ACC112 (cell line): ENCODE results near the gene EIF2S2.
A peak's percentile ranks its signal among the peaks of the same experiment; 100 is the strongest.

Source experiments
- H2AFZ ChIP-seq: fragments of 200-600 bp; sonication (generic); one replicate; pipeline ENCODE4 v1.6.0; 2017; ENCODE audit warnings: antibody characterized with exemption, low read length; ENCODE audit not compliant: unreplicated experiment
- H3K27ac ChIP-seq: fragments of 200-600 bp; sonication (generic); 2 replicates; pipeline ENCODE4 v1.5.1; 2014; ENCODE audit warnings: low read depth, mild to moderate bottlenecking, antibody characterized with exemption, low read length, moderate library complexity
- H3K27me3 ChIP-seq: fragments of 200-600 bp; sonication (generic); 2 replicates; pipeline ENCODE4 v1.6.1; 2014; ENCODE audit warnings: mild to moderate bottlenecking, antibody characterized with exemption, low read length, moderate library complexity, mixed read lengths; ENCODE audit not compliant: insufficient read depth
- H3K36me3 ChIP-seq: fragments of 200-600 bp; sonication (generic); 2 replicates; pipeline ENCODE4 v1.6.1; 2016; ENCODE audit warnings: mild to moderate bottlenecking, antibody characterized with exemption, low read length, moderate library complexity, mixed read lengths; ENCODE audit not compliant: insufficient read depth
- H3K4me1 ChIP-seq: fragments of 200-600 bp; sonication (generic); one replicate; pipeline ENCODE4 v1.6.1; 2016; ENCODE audit warnings: low read length, mixed read lengths; ENCODE audit not compliant: insufficient read depth, unreplicated experiment, control insufficient read depth
- H3K4me3 ChIP-seq: fragments of 200-600 bp; sonication (generic); 2 replicates; pipeline ENCODE4 v1.5.1; 2014; ENCODE audit warnings: mild to moderate bottlenecking, low read depth, low read length
- H3K79me2 ChIP-seq: fragments of 200-600 bp; sonication (generic); one replicate; pipeline ENCODE4 v1.6.0; 2016; ENCODE audit warnings: low read length; ENCODE audit not compliant: control insufficient read depth, unreplicated experiment, insufficient read depth

EIF2S2 gene

DNA sequence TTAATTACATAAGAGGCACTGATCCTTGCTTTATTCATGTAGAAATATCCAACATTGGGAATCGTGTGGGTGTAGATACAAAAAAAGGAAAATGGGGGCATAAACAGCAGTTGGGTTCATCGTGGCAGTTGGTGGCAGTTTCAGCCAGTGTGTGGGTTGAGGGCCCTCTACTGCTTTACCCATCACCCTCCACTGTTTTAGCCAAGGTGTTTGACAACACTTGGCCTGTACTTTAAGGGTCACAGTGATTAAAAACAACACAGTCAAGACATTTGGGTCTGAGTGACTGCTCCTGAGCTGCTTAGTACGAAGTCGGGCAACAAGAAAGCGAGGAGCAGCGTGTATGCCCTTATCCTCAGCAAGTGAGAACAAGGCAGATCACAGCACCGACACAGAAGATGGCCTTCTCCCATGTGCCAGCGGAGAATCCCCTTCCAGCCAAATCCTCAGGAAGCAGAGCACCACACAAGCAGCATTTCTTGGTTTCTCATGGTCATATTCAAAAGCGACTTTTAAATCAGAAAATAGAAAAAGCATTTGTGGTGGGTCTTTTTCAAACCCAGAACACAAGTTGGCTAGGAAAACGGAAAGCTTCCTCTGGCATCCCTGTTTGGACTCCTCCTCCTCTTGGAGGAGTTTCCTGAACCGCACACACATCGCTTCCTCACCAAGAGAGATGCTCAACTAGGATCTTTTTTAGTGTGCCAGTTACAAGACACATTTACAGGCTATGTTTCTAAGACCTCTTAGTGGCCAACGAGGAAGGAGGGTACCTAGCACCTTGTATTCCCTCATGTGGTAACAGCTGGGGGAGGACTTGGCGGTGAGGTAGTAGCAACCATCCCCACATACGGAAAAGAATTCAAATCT lies 23.5 kb downstream of the EIF2S2 start:
- no peak overlapping the region for H3K4me3 ChIP-seq
- no peaks in the 10 kb centered on the region for H3K27me3 ChIP-seq
- peaks cover 4% of the 10 kb centered on the region for H3K4me1 ChIP-seq
- H2AFZ ChIP-seq = no peak overlapping the region
- H3K36me3 ChIP-seq = peaks cover 36% of the 10 kb centered on the region
- no peaks in the 10 kb centered on the region for H3K79me2 ChIP-seq
- no peak overlapping the region for H3K27ac ChIP-seq

DNA sequence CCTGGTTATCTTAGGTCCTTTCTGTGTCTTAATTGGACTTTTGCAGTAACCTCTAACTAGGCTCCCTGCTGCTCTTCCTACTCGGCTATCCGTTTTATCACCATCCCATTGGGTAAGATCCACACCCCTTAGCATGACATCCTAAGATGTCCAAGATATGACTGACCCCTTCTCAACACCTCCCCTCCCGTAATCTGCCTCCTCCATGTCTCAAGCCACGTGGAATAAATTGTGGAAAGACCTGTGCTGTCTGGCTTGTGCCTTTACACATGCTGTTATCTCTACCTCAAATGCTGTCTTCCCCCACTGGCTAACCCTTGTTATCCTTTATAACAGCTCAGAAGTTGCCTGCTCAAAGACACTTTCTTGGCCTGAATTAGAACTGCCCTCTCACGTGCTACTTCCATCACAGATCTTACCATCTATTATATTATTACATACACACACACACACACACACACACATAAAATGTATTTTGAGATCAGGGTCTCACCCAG lies 26.5 kb downstream of the EIF2S2 start:
- Histone ChIP-seq H3K4me3 (no peak overlapping the region), H3K4me1 (peaks cover 20% of the 10 kb centered on the region), H2AFZ (no peak overlapping the region), H3K79me2 (no peaks in the 10 kb centered on the region), H3K36me3 (peaks cover 27% of the 10 kb centered on the region), H3K27ac (no peak overlapping the region), H3K27me3 (no peaks in the 10 kb centered on the region)

GRCh38 chr20:34084227-34084923 lies 27.7 kb downstream of the EIF2S2 start:
- H3K27ac ChIP-seq = peak overlapping the region; percentile 44; the same call in 1 of the 2 replicates
- H3K36me3 ChIP-seq = peaks cover 20% of the 10 kb centered on the region; the same call in 1 of the 2 replicates

GRCh38 chr20:34083781-34084180 lies 28.3 kb downstream of the EIF2S2 start:
- peaks cover 20% of the 10 kb centered on the region for H3K4me1 ChIP-seq
- H3K27me3 ChIP-seq = no peaks in the 10 kb centered on the region
- no peak overlapping the region for H2AFZ ChIP-seq
- H3K79me2 ChIP-seq = no peaks in the 10 kb centered on the region
- H3K27ac ChIP-seq = peak overlapping the region; percentile 44; the same call in 1 of the 2 replicates
- H3K36me3 ChIP-seq = peaks cover 14% of the 10 kb centered on the region; the same call in 1 of the 2 replicates
- H3K4me3 ChIP-seq = no peak overlapping the region

More at GRCh38 chr20:34084227-34084923, 27.7 kb downstream of the EIF2S2 start:
- Histone ChIP-seq H3K4me1 (peaks cover 20% of the 10 kb centered on the region), H3K79me2 (no peaks in the 10 kb centered on the region), H3K27me3 (no peaks in the 10 kb centered on the region), H3K4me3 (no peak overlapping the region), H2AFZ (no peak overlapping the region)

DNA sequence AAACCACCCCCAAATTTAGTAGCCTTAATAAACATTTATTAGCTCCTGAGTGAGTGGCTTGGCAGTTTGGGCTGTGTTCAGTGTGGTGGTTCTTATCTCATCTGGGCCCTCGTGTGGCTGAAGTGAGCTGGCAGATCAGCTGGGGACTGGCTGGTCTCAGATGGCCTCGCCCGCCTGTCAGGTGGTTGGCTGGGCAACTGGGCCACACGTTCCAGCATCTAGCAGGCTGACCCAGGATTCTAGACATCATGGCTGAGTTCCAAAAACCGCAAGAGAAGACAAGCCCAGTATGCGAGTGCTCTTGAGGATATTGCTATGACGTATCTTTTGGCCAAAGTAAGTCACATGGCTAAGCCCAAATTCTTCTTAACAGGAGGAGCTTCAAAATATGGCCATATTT lies 28.9 kb downstream of the EIF2S2 start:
- H3K36me3 ChIP-seq = peaks cover 8% of the 10 kb centered on the region; the same call in 1 of the 2 replicates
- H3K4me3 ChIP-seq = no peak overlapping the region
- peaks cover 20% of the 10 kb centered on the region for H3K4me1 ChIP-seq
- H3K27ac ChIP-seq = peak overlapping the region; percentile 70
- H3K79me2 ChIP-seq = no peaks in the 10 kb centered on the region
- H2AFZ ChIP-seq = no peak overlapping the region
- no peaks in the 10 kb centered on the region for H3K27me3 ChIP-seq

DNA sequence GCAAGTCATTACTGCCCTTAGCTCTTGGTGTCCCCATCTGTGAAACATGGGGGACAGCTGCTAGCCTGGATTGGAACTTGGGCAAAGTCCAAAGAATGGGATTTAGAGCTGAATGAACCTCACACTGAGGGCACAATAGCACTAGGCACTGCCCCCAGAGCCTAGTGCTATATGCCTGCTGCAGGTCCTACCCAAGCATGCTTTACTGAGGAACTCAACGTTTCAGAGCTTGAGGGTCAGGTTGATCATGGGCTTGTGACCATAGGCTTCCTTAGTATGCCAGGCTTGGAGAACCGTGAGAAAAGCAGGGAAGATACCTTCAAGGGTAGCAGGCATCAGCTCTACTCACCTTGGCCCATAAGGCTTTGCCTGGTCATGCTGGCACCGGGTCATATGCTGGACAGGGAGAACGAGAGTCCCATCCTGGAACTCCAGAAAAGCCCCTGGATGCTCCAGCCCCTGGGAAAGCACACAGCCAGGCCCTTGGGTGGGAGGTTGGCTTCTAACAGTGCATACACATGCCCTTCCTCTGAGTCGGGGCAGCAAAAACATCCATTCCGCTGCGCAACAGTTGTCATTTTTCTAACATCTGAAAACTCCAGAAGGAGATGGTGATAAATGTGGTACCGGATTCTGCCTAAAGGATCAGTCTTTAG lies 29.7 kb downstream of the EIF2S2 start:
- H3K27ac ChIP-seq = peak overlapping the region; percentile 70
- no peaks in the 10 kb centered on the region for H3K79me2 ChIP-seq
- no peak overlapping the region for H3K4me3 ChIP-seq
- no peaks in the 10 kb centered on the region for H3K27me3 ChIP-seq
- peaks cover 8% of the 10 kb centered on the region; the same call in 1 of the 2 replicates for H3K36me3 ChIP-seq
- H3K4me1 ChIP-seq = peaks cover 20% of the 10 kb centered on the region
- no peak overlapping the region for H2AFZ ChIP-seq

- Histone ChIP-seq H3K27ac (no peak overlapping the region), H3K36me3 (no peaks in the 10 kb centered on the region), H3K79me2 (peaks cover 1% of the 10 kb centered on the region), H3K27me3 (no peaks in the 10 kb centered on the region), H3K4me1 (peaks cover 20% of the 10 kb centered on the region), H2AFZ (no peak overlapping the region), H3K4me3 (no peak overlapping the region)
These were observed 32.2 kb downstream of the EIF2S2 start for GRCh38 chr20:34079818-34080217.

- Histone ChIP-seq H3K4me1 (peaks cover 21% of the 10 kb centered on the region), H3K4me3 (no peak overlapping the region), H3K79me2 (peaks cover 3% of the 10 kb centered on the region), H3K36me3 (no peaks in the 10 kb centered on the region), H2AFZ (no peak overlapping the region), H3K27me3 (no peaks in the 10 kb centered on the region), H3K27ac (no peak overlapping the region)
These were observed 33.5 kb downstream of the EIF2S2 start for GRCh38 chr20:34078540-34078939.

- Histone ChIP-seq H3K79me2 (peaks cover 3% of the 10 kb centered on the region), H3K4me1 (peaks cover 5% of the 10 kb centered on the region), H3K27me3 (no peaks in the 10 kb centered on the region), H3K4me3 (no peak overlapping the region), H2AFZ (no peak overlapping the region), H3K27ac (no peak overlapping the region), H3K36me3 (no peaks in the 10 kb centered on the region)
These were observed 35.1 kb downstream of the EIF2S2 start for GRCh38 chr20:34076952-34077351.

GRCh38 chr20:34075647-34076046 lies 36.4 kb downstream of the EIF2S2 start:
- H3K27me3 ChIP-seq = no peaks in the 10 kb centered on the region
- H3K36me3 ChIP-seq = no peaks in the 10 kb centered on the region
- H2AFZ ChIP-seq = no peak overlapping the region
- peaks cover 4% of the 10 kb centered on the region for H3K4me1 ChIP-seq
- peaks cover 6% of the 10 kb centered on the region for H3K79me2 ChIP-seq
- H3K27ac ChIP-seq = no peak overlapping the region
- no peak overlapping the region for H3K4me3 ChIP-seq
